Heart right ventricle (tissue), 16 donors: ENCODE data around the gene LAMC2. TPM values are rescaled to one million over a fixed set of nuclear protein-coding genes. Genes with fewer than 3 reads are reported as not detected.

Experiments used
- ATAC-seq, 8 donors: fragments of 200-7000 bp; cut with Tn5 transposase; one replicate each; pipeline ENCODE4 v1.9.1; 2020; ENCODE audit warnings: mild to moderate bottlenecking in 8 of 8, moderate library complexity in 8 of 8, moderate number of reproducible peaks in 1 of 8
- DNase-seq, 2 donors: peaks; one replicate each; pipeline ENCODE4 v3.0.0-alpha.2; 2020
- H3K27ac ChIP-seq, 10 donors: fragments of 200-600 bp; sonication (generic) in 2 of 10; one replicate each; pipeline versions ENCODE4 v1.5.0 to v1.8.0; 2020 to 2022; ENCODE audit warnings: mild to moderate bottlenecking in 3 of 10
- H3K27me3 ChIP-seq, 7 donors: fragments of 200-600 bp; one replicate each; pipeline ENCODE4 v1.8.0; 2021 to 2022; ENCODE audit warnings: mild to moderate bottlenecking in 2 of 7
- H3K36me3 ChIP-seq, 9 donors: fragments of 200-600 bp; sonication (generic) in 1 of 9; one replicate each; pipeline versions ENCODE4 v1.5.0 to v1.8.0; 2020 to 2022; ENCODE audit warnings: mild to moderate bottlenecking in 2 of 9
- H3K4me1 ChIP-seq, 9 donors: fragments of 200-600 bp; sonication (generic) in 1 of 9; one replicate each; pipeline versions ENCODE4 v1.5.0 to v1.8.0; 2020 to 2022; ENCODE audit warnings: mild to moderate bottlenecking in 4 of 9
- H3K4me3 ChIP-seq, 10 donors: fragments of 200-600 bp; sonication (generic) in 2 of 10; one replicate each; pipeline versions ENCODE4 v1.5.0 to v1.8.0; 2020 to 2022; ENCODE audit warnings: mild to moderate bottlenecking in 7 of 10, moderate library complexity in 2 of 10
- H3K9me3 ChIP-seq, 11 donors: fragments of 200-600 bp in 10 of 11; sonication (generic) in 2 of 11; one replicate each; pipeline versions ENCODE4 v1.5.0 to v1.8.0; 2013 to 2022; ENCODE audit warnings: mild to moderate bottlenecking in 2 of 11, control low read depth in 1 of 11, moderate library complexity in 1 of 11
- CTCF ChIP-seq, 9 donors: fragments of 200-600 bp; sonication (generic) in 2 of 9; IDR thresholded peaks; one replicate each; pipeline versions ENCODE4 v1.5.0 to v1.8.0; 2021 to 2022; ENCODE audit warnings: antibody characterized with exemption in 9 of 9, mild to moderate bottlenecking in 5 of 9, moderate library complexity in 1 of 9
- WGBS, 2 donors: extraction: QIAGEN DNeasy Blood & Tissue Kit; methylation state at CpG; one replicate each; pipeline ENCODE4 v1.1.7; 2013; ENCODE audit warnings: inconsistent platforms in 1 of 2; 5-methylcytosine and 5-hydroxymethylcytosine counted together
- intact Hi-C, 10 donors: fragments of 100-400 bp; cut with DNase I; formaldehyde crosslinking; loops; one replicate each; pipeline versions ENCODE4 v1.11.1 to v1.14.2; 2022
- polyA plus RNA-seq, 2 donors: library from polyadenylated mRNA; stranded (reverse); fragments of 200-250 nt; gene quantifications; one replicate each; pipeline ENCODE4 v1.2.3, GENCODE V29; 2013
- total RNA-seq, 10 donors: library from RNA; stranded (reverse); fragmentation: NEBNext Ultra II Directional in 3 of 10; extraction: Animal tissue kit (Norgen Biotek cat#: 25700) in 3 of 10; gene quantifications; one replicate each; pipeline versions ENCODE4 v1.2.1 to v1.2.4, GENCODE V29; 2021 to 2023
- donor health status: Arrhythmogenic right ventricular cardiomyopathy.
- donor health status: ischemic (EF 13 %, LVEDD 7.1; RV severe dilation, severe dysfunction).
- donor health status: healthy with polysubstance abuse.
- donor health status: DM: no; HTN: yes; CAD: no.
- donor health status: DM: no; HTN: no; CAD: no.
- donor health status: ischemic (EF 25% LVEDD 6.9; RV normal size, moderate dysfunction).
- donor health status: ischemic (EF 25% LVEDD 5.7; RV mildly dilated, moderate dysfunction).
- donor health status: healthy.
- donor health status: DM: yes; HTN: yes; CAD: no.
- donor health status: Ischemic cardiomyopathy.
- donor health status: ischemic (EF 35%, LVEDD 5.7; RV mildly dilated, moderate dysfunction).
- donor health status: nonischemic (EF 11% LVEDD 7.7; RV severe dilation, severe dysfunction).
- donor health status: DM: yes; HTN: yes; CAD: no.
- donor health status: PGD.
- donor health status: ischemic (EF 29% LVEDD 5.4; RV normal size, mild dysfunction).
- donor health status: nonischemic (EF 23%, LVEDD 6.1; RV moderate dilation, normal function).

Gene LAMC2
- total and polyA plus RNA-seq, 12 donors: 0.53 to 8.8 (median 1.6) TPM

DNA sequence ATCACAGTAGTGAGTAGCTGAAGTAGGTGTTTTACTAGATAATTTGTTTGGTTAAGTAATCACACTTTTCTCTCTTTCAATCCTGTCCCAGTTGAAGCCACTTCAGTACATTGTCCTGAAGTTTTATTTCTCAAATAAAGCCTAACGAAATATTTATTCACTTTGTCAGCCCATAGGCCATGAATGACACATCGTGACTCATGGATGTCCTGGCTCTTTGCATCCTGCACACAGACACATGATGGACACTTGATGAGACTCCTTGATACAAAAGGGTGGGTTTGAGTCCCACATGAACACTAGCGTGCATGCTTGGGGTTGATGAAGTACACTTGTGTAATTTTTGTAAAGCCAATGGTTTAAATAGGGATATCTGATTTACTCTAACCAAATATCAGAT is 22.7 kb upstream of the LAMC2 start:
- DNase-seq (no peak), ATAC-seq (no peak)
- no peaks in the 10 kb centered on the region for H3K4me1 ChIP-seq
- WGBS, 2 donors: 90 to 98% methylated on average over 3 of the region's 3 CpGs
- H3K9me3 ChIP-seq: no peaks in the 10 kb centered on the region
- no peak overlapping the region for H3K4me3 ChIP-seq
- no peak overlapping the region for H3K27ac ChIP-seq
- intact Hi-C loops: no loop called here
- TF ChIP-seq CTCF (IDR thresholded peaks at IDR 0.05): no peak
- H3K36me3 ChIP-seq: no peaks in the 10 kb centered on the region
- no peaks in the 10 kb centered on the region for H3K27me3 ChIP-seq

DNA sequence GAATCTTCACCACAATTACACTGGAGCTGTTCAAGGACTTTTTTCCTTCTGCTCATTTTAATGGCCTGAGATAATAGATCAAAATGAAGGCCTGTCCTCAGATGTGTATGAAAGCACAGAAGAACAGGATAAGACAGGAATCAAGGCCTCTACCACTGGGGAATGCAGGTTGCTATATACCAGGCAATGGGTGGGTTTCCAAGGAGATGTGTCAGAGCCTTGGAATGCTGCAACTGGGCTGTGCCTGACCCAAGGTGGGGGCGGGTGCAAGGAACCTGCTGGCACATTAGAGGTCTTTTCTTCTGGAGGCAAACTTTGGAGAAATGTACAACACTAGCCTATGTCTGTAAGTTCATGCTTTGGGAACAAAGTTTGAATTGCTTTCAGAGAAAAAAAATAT is 21.7 kb upstream of the LAMC2 start:
- no peaks in the 10 kb centered on the region for H3K4me1 ChIP-seq
- intact Hi-C loops: loop anchor here in 1 of 10 donors (1.0 kb wide), 1 partner anchor 45 kb away; no protein-coding TSS in a partner anchor
- TF ChIP-seq CTCF (IDR thresholded peaks at IDR 0.05): no peak
- H3K36me3 ChIP-seq: no peaks in the 10 kb centered on the region
- no peaks in the 10 kb centered on the region for H3K27me3 ChIP-seq
- WGBS, 2 donors: 93 to 97% methylated on average over 1 of the region's 1 CpG
- ATAC-seq: no peak
- no peak overlapping the region for H3K27ac ChIP-seq
- no peak for DNase-seq
- no peak overlapping the region for H3K4me3 ChIP-seq
- no peaks in the 10 kb centered on the region for H3K9me3 ChIP-seq

- no peaks in the 10 kb centered on the region for H3K9me3 ChIP-seq
- ATAC-seq: no peak
- 98% methylated on average over 4 of the region's 4 CpGs for WGBS, 2 donors
- TF ChIP-seq CTCF (IDR thresholded peaks at IDR 0.05): no peak
- H3K27ac ChIP-seq: no peak overlapping the region
- no peak overlapping the region for H3K4me3 ChIP-seq
- H3K4me1 ChIP-seq: no peaks in the 10 kb centered on the region
- no peaks in the 10 kb centered on the region for H3K27me3 ChIP-seq
- no peak for DNase-seq
- intact Hi-C loops: loop anchor here in 1 of 10 donors (1.0 kb wide), 1 partner anchor 44 kb away; no protein-coding TSS in a partner anchor
- H3K36me3 ChIP-seq: no peaks in the 10 kb centered on the region
Measured at GRCh38 chr1:183164963-183165362, 21.1 kb upstream of the LAMC2 start.

GRCh38 chr1:183165456-183165855 is 20.6 kb upstream of the LAMC2 start:
- no peaks in the 10 kb centered on the region for H3K27me3 ChIP-seq
- no peak overlapping the region for H3K27ac ChIP-seq
- 97 to 99% methylated on average over 2 of the region's 2 CpGs for WGBS, 2 donors
- TF ChIP-seq CTCF (IDR thresholded peaks at IDR 0.05): no peak
- no peaks in the 10 kb centered on the region for H3K9me3 ChIP-seq
- no peak overlapping the region for H3K4me3 ChIP-seq
- H3K4me1 ChIP-seq: no peaks in the 10 kb centered on the region
- intact Hi-C loops: no loop called here
- ATAC-seq: no peak
- no peak for DNase-seq
- no peaks in the 10 kb centered on the region for H3K36me3 ChIP-seq
